Epithelial cell of proximal tubule (primary cell): Measurements from ENCODE around the gene NAPB. TPM values are rescaled to one million over a fixed set of nuclear protein-coding genes. Genes with fewer than 3 reads are reported as not detected.

ENCODE experiments used
- DNase-seq: peaks from one replicate; pipeline ENCODE4 v3.0.0-alpha.2; 2011; ENCODE audit warnings: low read depth
- H3K4me3 ChIP-seq: 2 replicates; pipeline ENCODE4 v1.5.1; 2011; ENCODE audit warnings: low read depth, mild to moderate bottlenecking, low read length
- CTCF ChIP-seq: conservative IDR thresholded peaks from 2 replicates; pipeline ENCODE4 v1.5.1; 2012; ENCODE audit warnings: low read depth, mild to moderate bottlenecking, low read length
- total RNA-seq: library from RNA; depleted of rRNA; stranded (reverse); fragments of >200 nt; gene quantifications from 2 replicates; pipeline ENCODE4 v1.2.3, GENCODE V29; 2015

NAPB gene
- total RNA-seq, 1 donor from 2014 or later, result 3.3 TPM

DNA sequence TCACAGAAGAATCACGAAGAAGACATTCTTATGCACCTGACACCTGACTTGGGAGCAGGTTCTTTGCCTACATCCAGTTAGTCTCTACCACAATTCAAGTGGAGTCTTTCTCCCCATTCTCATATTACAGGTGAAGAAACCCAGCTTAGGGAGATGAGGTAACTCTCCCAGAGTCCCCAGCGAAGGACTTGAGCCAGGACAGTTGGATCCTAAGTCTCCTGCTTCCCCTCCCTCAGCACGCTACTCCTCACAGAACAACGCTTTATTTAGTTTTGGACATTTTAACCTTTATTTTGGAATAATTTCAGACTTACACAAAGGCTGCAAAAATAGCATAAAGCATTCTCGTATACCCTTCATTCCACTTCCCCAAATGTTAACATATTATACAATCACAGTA lies 17.4 kb upstream of the NAPB start:
- TF ChIP-seq CTCF, result no peak
- DNase-seq, result no peak
- H3K4me3 ChIP-seq, result no peak overlapping the region

DNA sequence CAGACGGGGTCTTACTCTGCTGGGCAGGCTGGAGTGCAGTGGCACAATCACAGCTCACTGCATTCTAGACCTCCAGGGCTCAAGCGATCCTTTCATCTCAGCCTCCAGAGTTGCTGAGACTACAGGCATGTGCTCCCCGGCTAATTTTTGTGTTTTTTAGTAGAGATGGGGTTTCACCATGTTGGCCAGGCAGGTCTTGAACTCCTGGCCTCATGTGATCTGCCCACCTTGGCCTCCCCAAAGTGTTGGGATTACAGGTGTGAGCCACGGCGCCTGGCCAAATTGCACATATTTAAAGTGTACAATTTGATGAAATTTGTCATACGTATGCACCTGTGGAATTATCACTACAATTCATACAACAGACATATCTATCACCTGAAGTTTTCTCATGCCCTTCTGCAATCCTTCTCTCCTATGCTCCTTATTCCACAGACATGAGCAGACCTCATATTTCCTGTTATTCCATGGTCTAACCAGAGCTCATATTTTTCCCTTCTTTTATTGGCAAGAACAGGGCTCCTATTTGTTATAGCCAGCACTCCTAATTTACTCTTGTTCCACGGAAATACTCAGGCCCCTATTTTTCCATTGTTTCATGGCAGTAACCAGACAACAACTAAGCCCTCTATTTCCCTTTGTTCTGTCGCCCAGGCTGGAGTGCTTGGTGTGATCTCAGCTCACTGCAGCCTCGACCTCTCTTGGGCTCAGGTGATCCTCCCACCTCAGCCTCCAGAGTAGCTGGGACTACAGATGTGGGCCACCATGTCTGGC lies 16.0 kb upstream of the NAPB start:
- TF ChIP-seq CTCF, result no peak
- H3K4me3 ChIP-seq, result no peak overlapping the region
- no peak for DNase-seq

DNA sequence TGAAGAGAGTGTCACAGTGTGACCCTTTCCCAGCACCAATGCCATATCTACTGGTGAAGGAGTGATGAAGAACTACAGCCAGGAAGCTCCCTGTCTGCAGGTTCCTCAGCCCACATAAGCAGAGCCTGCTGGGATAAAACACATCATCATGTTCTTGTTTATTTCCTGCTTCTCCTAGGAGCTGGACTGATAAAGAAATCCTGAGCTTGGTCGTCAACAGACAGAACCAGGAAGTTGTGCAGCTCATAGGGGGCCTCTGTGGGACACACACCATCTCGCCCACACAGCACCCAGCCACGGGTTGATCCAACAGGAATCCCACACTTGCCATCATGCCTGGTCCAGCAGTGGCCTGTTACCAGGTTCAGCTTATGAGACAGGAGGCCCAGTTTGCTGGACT lies 15.4 kb upstream of the NAPB start:
- DNase-seq, result no peak
- no peak for TF ChIP-seq CTCF
- no peak overlapping the region for H3K4me3 ChIP-seq

DNA sequence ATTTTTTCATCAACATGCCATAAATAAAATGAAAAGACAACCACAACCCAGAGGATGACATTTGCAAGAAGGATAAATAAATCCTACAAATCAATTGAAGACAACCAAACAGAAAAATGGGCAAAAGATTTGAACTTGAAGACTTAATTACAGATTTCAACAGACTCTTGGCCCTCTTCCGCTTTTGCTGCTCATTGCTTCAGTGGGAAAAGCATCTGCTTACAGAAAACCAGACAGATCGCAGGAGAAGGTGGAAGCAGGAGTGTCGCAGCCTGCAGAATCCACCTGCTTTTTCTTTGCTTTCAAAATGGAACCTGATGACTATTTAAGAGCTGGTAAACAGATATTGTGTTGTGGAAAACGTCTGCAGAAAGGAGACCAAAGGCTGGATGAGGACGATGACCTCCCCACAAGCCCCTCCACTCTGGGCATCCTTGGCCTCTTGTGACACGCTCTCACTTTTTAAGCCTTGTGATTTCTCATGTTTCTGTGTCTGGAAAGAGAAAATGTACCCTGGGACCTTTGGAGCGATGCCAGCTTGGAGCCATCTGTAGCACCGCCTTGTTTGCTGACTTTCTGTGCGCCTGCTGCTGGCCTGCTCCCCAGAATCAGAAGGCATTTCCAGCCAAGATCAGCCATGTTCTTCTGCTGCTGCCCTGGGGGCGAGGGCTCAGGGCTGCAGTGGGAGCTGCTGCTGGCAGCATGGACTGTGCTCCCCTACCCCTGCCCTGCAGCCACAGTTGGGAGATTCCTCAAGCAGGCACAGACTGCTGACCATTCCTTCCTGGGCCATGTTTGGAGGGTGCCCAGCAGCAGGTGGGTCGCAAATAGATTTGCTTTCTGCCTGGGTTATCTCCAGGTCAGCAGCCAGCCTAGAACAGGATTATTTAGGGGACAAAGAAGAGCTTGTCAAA lies 14.6 kb upstream of the NAPB start:
- no peak overlapping the region for H3K4me3 ChIP-seq
- DNase-seq, result no peak
- TF ChIP-seq CTCF, result no peak

- DNase-seq, result no peak
- no peak overlapping the region for H3K4me3 ChIP-seq
- TF ChIP-seq CTCF, result no peak
Measured at GRCh38 chr20:23434521-23435313, 13.4 kb upstream of the NAPB start.

DNA sequence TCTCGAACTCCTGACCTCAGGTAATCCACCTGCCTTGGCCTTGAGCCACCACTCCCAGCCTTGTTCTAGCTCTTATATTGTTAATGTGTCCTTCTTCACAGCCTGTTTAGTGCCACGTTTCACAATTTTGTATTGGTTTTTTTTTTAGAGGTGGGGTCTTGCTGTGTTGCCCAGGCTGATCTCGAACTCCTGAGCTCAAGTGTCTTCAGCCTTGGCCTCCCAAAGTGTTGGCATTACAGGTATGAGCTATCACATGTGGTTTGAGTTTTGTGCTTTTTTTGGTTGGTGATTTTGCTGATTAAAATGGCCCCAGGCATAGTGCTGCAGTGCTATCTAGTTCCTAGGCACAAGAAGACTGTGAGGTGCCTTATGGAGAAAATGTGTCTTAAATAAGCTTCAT lies 12.3 kb upstream of the NAPB start:
- DNase-seq, result no peak
- TF ChIP-seq CTCF, result no peak
- H3K4me3 ChIP-seq, result no peak overlapping the region
